ENCODE measurements around the gene NHERF1.

Gene NHERF1

DNA sequence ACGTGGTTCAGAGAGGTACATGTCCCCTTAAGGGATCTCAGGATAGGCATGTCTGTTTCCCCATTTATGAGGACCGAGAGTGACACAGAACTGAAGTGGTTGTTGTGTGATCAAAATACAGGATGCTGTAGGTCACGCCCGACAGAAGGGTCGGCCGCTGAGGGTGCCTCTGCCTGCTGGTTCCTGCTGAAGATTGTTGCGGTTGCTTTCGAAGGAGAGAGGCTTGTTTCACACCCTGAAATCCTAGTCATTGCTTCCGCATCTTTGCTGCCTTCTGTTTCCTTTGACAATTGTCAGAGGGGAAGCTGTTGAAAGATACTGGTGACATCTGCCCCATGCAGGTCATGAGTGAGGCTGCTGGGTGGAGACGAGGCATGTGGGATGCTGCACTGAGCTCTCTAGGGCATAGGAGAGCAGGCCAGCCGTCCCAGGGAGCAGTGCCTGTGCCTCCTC is 31.5 kb downstream of the NHERF1 start:
- ATAC-seq, result no peak
- TF ChIP-seq GLIS3 (CRISPR knock-in tag; IDR thresholded peaks at IDR 0.05) (no peak), ARNTL (CRISPR knock-in tag; IDR thresholded peaks at IDR 0.05; ENCODE audit: borderline replicate concordance, low read depth) (no peak), OSR1 (CRISPR knock-in tag; IDR thresholded peaks at IDR 0.05) (no peak), ISL1 (CRISPR knock-in tag; IDR thresholded peaks at IDR 0.05) (no peak)
- TF ChIP-seq, protein P1, sequence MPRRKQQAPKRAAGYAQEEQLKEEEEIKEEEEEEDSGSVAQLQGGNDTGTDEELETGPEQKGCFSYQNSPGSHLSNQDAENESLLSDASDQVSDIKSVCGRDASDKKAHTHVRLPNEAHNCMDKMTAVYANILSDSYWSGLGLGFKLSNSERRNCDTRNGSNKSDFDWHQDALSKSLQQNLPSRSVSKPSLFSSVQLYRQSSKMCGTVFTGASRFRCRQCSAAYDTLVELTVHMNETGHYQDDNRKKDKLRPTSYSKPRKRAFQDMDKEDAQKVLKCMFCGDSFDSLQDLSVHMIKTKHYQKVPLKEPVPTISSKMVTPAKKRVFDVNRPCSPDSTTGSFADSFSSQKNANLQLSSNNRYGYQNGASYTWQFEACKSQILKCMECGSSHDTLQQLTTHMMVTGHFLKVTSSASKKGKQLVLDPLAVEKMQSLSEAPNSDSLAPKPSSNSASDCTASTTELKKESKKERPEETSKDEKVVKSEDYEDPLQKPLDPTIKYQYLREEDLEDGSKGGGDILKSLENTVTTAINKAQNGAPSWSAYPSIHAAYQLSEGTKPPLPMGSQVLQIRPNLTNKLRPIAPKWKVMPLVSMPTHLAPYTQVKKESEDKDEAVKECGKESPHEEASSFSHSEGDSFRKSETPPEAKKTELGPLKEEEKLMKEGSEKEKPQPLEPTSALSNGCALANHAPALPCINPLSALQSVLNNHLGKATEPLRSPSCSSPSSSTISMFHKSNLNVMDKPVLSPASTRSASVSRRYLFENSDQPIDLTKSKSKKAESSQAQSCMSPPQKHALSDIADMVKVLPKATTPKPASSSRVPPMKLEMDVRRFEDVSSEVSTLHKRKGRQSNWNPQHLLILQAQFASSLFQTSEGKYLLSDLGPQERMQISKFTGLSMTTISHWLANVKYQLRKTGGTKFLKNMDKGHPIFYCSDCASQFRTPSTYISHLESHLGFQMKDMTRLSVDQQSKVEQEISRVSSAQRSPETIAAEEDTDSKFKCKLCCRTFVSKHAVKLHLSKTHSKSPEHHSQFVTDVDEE (CRISPR knock-in tag; IDR thresholded peaks at IDR 0.05), result no peak
- TF ChIP-seq, protein P2, sequence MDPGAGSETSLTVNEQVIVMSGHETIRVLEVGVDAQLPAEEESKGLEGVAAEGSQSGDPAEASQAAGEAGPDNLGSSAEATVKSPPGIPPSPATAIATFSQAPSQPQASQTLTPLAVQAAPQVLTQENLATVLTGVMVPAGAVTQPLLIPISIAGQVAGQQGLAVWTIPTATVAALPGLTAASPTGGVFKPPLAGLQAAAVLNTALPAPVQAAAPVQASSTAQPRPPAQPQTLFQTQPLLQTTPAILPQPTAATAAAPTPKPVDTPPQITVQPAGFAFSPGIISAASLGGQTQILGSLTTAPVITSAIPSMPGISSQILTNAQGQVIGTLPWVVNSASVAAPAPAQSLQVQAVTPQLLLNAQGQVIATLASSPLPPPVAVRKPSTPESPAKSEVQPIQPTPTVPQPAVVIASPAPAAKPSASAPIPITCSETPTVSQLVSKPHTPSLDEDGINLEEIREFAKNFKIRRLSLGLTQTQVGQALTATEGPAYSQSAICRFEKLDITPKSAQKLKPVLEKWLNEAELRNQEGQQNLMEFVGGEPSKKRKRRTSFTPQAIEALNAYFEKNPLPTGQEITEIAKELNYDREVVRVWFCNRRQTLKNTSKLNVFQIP (CRISPR knock-in tag; IDR thresholded peaks at IDR 0.05; ENCODE audit: borderline replicate concordance, low read depth), result no peak

- ATAC-seq, result peak; percentile 57
Observed at GRCh38 chr17:74780443-74781238, 32.2 kb downstream of the NHERF1 start.

DNA sequence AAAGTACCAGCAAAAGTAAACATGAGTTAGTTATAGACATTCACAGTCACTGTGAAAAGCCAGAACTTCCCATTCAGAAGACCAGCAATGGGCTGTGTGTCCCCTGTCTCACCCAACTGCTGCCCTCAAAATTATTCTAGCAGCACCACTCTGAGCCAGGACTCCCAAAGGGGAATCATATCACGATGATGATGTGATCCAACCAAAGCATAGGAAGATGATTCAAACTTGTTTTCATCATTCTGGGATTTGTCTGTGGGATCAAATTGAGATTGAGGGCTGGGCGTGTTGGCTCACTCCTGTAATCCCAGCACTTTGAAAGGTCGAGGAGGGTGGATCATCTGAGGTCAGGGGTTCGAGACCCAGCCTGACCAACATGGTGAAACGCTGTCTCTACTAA is 34.1 kb downstream of the NHERF1 start:
- ATAC-seq, result no peak
- no peak for TF ChIP-seq OSR1 (CRISPR knock-in tag; IDR thresholded peaks at IDR 0.05)
- TF ChIP-seq GLIS3 (CRISPR knock-in tag; IDR thresholded peaks at IDR 0.05), result no peak
- no peak for TF ChIP-seq ARNTL (CRISPR knock-in tag; IDR thresholded peaks at IDR 0.05; ENCODE audit: borderline replicate concordance, low read depth)
- TF ChIP-seq, protein P3, sequence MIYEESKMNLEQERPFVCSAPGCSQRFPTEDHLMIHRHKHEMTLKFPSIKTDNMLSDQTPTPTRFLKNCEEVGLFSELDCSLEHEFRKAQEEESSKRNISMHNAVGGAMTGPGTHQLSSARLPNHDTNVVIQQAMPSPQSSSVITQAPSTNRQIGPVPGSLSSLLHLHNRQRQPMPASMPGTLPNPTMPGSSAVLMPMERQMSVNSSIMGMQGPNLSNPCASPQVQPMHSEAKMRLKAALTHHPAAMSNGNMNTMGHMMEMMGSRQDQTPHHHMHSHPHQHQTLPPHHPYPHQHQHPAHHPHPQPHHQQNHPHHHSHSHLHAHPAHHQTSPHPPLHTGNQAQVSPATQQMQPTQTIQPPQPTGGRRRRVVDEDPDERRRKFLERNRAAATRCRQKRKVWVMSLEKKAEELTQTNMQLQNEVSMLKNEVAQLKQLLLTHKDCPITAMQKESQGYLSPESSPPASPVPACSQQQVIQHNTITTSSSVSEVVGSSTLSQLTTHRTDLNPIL (CRISPR knock-in tag; IDR thresholded peaks at IDR 0.05; ENCODE audit: low read depth), result no peak
- TF ChIP-seq TOX (CRISPR knock-in tag; IDR thresholded peaks at IDR 0.05; ENCODE audit: borderline replicate concordance), result no peak

More at GRCh38 chr17:74780443-74781238, 32.2 kb downstream of the NHERF1 start:
- TF ChIP-seq ESRRG (CRISPR knock-in tag; IDR thresholded peaks at IDR 0.05) (no peak), ZNF565 (CRISPR knock-in tag; conservative IDR thresholded peaks at IDR 0.05; ENCODE audit: low read depth) (no peak), TOX (CRISPR knock-in tag; IDR thresholded peaks at IDR 0.05; ENCODE audit: borderline replicate concordance) (no peak), PPARA (CRISPR knock-in tag; IDR thresholded peaks at IDR 0.05; ENCODE audit: borderline replicate concordance) (no peak), CSRNP3 (CRISPR knock-in tag; IDR thresholded peaks at IDR 0.05) (no peak), ZNF8 (CRISPR knock-in tag; IDR thresholded peaks at IDR 0.05) (no peak), RARB (CRISPR knock-in tag; IDR thresholded peaks at IDR 0.05) (no peak), ZC3H10 (CRISPR knock-in tag; IDR thresholded peaks at IDR 0.05) (no peak), OSR1 (CRISPR knock-in tag; IDR thresholded peaks at IDR 0.05) (no peak)
- TF ChIP-seq, protein P2 (CRISPR knock-in tag; IDR thresholded peaks at IDR 0.05; ENCODE audit: borderline replicate concordance, low read depth), result no peak

- no peak for ATAC-seq
- TF ChIP-seq, protein P1 (CRISPR knock-in tag; IDR thresholded peaks at IDR 0.05), result no peak
- TF ChIP-seq ZNF8 (CRISPR knock-in tag; IDR thresholded peaks at IDR 0.05) (no peak), PPARA (CRISPR knock-in tag; IDR thresholded peaks at IDR 0.05; ENCODE audit: borderline replicate concordance) (no peak), ARNTL (CRISPR knock-in tag; IDR thresholded peaks at IDR 0.05; ENCODE audit: borderline replicate concordance, low read depth) (no peak), ZC3H10 (CRISPR knock-in tag; IDR thresholded peaks at IDR 0.05) (no peak), ZNF565 (CRISPR knock-in tag; conservative IDR thresholded peaks at IDR 0.05; ENCODE audit: low read depth) (no peak), BACH2 (CRISPR knock-in tag; IDR thresholded peaks at IDR 0.05; ENCODE audit: borderline replicate concordance) (no peak), ZNF70 (CRISPR knock-in tag; IDR thresholded peaks at IDR 0.05) (no peak), TCF4 (CRISPR knock-in tag; IDR thresholded peaks at IDR 0.05; ENCODE audit: borderline replicate concordance) (no peak), SNAI2 (CRISPR knock-in tag; IDR thresholded peaks at IDR 0.05) (no peak), ESRRG (CRISPR knock-in tag; IDR thresholded peaks at IDR 0.05) (no peak), RARB (CRISPR knock-in tag; IDR thresholded peaks at IDR 0.05) (no peak)
Observed at GRCh38 chr17:74784125-74784810, 35.8 kb downstream of the NHERF1 start.

Data from SK-N-SH treated with all-trans-retinoic acid at 6 μM for 48 hours (cell line).